GM23248 (cell line): Measurements from ENCODE around the gene KASH5.

ENCODE experiments used
- EZH2 ChIP-seq: fragments of 200-600 bp; sonication (generic); IDR thresholded peaks from 2 replicates; pipeline ENCODE4 v1.6.1; 2018; ENCODE audit warnings: antibody characterized with exemption, mild to moderate bottlenecking; ENCODE audit not compliant: insufficient read depth, poor library complexity, severe bottlenecking
- EZH2phosphoT487 ChIP-seq: fragments of 200-600 bp; sonication (generic); IDR thresholded peaks from 2 replicates; pipeline ENCODE4 v1.6.1; 2018; ENCODE audit warnings: antibody characterized with exemption, moderate library complexity, mild to moderate bottlenecking, low read depth; ENCODE audit not compliant: insufficient read depth

GRCh38 chr19:49455773-49456172 lies 67.7 kb downstream of the KASH5 start:
- TF ChIP-seq EZH2: no peak
- TF ChIP-seq EZH2phosphoT487: no peak
